Upper lobe of right lung (tissue), 1 donor: ENCODE results near the gene ASCC3. TPM values are rescaled to one million over a fixed set of nuclear protein-coding genes. Genes with fewer than 3 reads are reported as not detected.

Experiments used
- ATAC-seq: fragments of 200-7000 bp; cut with Tn5 transposase; one replicate; pipeline ENCODE4 v1.9.1; 2020; ENCODE audit warnings: mild to moderate bottlenecking, moderate library complexity
- DNase-seq: peaks from one replicate; pipeline ENCODE4 v3.0.0-alpha.2; 2020
- H3K27ac ChIP-seq: fragments of 200-600 bp; one replicate; pipeline ENCODE4 v1.8.0; 2022
- H3K27me3 ChIP-seq: fragments of 200-600 bp; one replicate; pipeline ENCODE4 v1.8.0; 2022; ENCODE audit warnings: mild to moderate bottlenecking
- H3K36me3 ChIP-seq: fragments of 200-600 bp; one replicate; pipeline ENCODE4 v1.8.0; 2022
- H3K4me1 ChIP-seq: fragments of 200-600 bp; one replicate; pipeline ENCODE4 v1.8.0; 2022
- H3K4me3 ChIP-seq: fragments of 200-600 bp; one replicate; pipeline ENCODE4 v1.8.0; 2022; ENCODE audit warnings: mild to moderate bottlenecking
- H3K9me3 ChIP-seq: fragments of 200-600 bp; one replicate; pipeline ENCODE4 v1.8.0; 2022
- CTCF ChIP-seq: fragments of 200-600 bp; IDR thresholded peaks from one replicate; pipeline ENCODE4 v1.8.0; 2022; ENCODE audit warnings: antibody characterized with exemption
- intact Hi-C: fragments of 100-400 bp; cut with DNase I; formaldehyde crosslinking; loops from one replicate; pipeline ENCODE4 v1.11.0; 2022
- total RNA-seq: library from RNA; stranded (reverse); fragmentation: NEBNext Ultra II Directional; extraction: Animal tissue kit (Norgen Biotek cat#: 25700); gene quantifications from one replicate; pipeline ENCODE4 v1.2.1, GENCODE V29; 2021
- donor health status: DM: no; HTN: yes; CAD: no; lungs with severe emphysema.

Gene ASCC3
- total RNA-seq, 1 donor from 2014 or later = 39.5 TPM

- Histone ChIP-seq H3K9me3 (no peaks in the 10 kb centered on the region), H3K27ac (no peak overlapping the region), H3K27me3 (peaks cover 100% of the 10 kb centered on the region), H3K4me3 (no peak overlapping the region), H3K4me1 (peaks cover 6% of the 10 kb centered on the region), H3K36me3 (no peaks in the 10 kb centered on the region)
- ATAC-seq = no peak
- intact Hi-C loops = no loop called here
- no peak for DNase-seq
- TF ChIP-seq CTCF = no peak
Measured at GRCh38 chr6:100460650-100461204, 420.4 kb downstream of the ASCC3 start.

- intact Hi-C loops = no loop called here
- Histone ChIP-seq H3K4me3 (no peak overlapping the region), H3K4me1 (no peaks in the 10 kb centered on the region), H3K9me3 (no peaks in the 10 kb centered on the region), H3K36me3 (no peaks in the 10 kb centered on the region), H3K27ac (no peak overlapping the region), H3K27me3 (peaks cover 100% of the 10 kb centered on the region)
- no peak for ATAC-seq
- no peak for DNase-seq
- TF ChIP-seq CTCF = no peak
Measured at GRCh38 chr6:100459592-100460184, 421.4 kb downstream of the ASCC3 start.

- no peak for TF ChIP-seq CTCF
- Histone ChIP-seq H3K27ac (no peak overlapping the region), H3K4me1 (no peaks in the 10 kb centered on the region), H3K4me3 (no peak overlapping the region), H3K27me3 (peaks cover 100% of the 10 kb centered on the region), H3K36me3 (no peaks in the 10 kb centered on the region), H3K9me3 (no peaks in the 10 kb centered on the region)
- DNase-seq (no peak), ATAC-seq (no peak)
- intact Hi-C loops = no loop called here
Measured at GRCh38 chr6:100458841-100459591, 422.1 kb downstream of the ASCC3 start.
